Measurements from ENCODE around the gene SMARCD3. TPM values are rescaled to one million over a fixed set of nuclear protein-coding genes. Genes with fewer than 3 reads are reported as not detected.

The SMARCD3 gene
- total RNA-seq, 4 donors from 2014 or later = 42.2 to 56.7 (median 47.2) TPM

GRCh38 chr7:151212626-151213025 is 35.9 kb downstream of the SMARCD3 start:
- H3K9me3 ChIP-seq = no peaks in the 10 kb centered on the region
- H3K4me3 ChIP-seq (replicated peaks in 1 of 3) = no peak overlapping the region
- no peaks in the 10 kb centered on the region for H3K27me3 ChIP-seq
- WGBS, 2 donors = 95 to 96% methylated on average over 5 of the region's 5 CpGs
- H3K27ac ChIP-seq = no peak overlapping the region
- intact Hi-C loops (cut with DNase I) = no loop called here
- H3K36me3 ChIP-seq = peaks cover 37 to 39% of the 10 kb centered on the region in 2 donors
- DNase-seq = no peak
- TF ChIP-seq, protein P1, sequence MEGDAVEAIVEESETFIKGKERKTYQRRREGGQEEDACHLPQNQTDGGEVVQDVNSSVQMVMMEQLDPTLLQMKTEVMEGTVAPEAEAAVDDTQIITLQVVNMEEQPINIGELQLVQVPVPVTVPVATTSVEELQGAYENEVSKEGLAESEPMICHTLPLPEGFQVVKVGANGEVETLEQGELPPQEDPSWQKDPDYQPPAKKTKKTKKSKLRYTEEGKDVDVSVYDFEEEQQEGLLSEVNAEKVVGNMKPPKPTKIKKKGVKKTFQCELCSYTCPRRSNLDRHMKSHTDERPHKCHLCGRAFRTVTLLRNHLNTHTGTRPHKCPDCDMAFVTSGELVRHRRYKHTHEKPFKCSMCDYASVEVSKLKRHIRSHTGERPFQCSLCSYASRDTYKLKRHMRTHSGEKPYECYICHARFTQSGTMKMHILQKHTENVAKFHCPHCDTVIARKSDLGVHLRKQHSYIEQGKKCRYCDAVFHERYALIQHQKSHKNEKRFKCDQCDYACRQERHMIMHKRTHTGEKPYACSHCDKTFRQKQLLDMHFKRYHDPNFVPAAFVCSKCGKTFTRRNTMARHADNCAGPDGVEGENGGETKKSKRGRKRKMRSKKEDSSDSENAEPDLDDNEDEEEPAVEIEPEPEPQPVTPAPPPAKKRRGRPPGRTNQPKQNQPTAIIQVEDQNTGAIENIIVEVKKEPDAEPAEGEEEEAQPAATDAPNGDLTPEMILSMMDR (IDR thresholded peaks at IDR 0.05) = no peak
- TF ChIP-seq POLR2A (IDR thresholded peaks at IDR 0.05) = no peak
- H3K4me1 ChIP-seq = no peaks in the 10 kb centered on the region

- no peak overlapping the region for H3K4me3 ChIP-seq (replicated peaks in 1 of 3)
- H3K27ac ChIP-seq = no peak overlapping the region
- no peak for DNase-seq
- TF ChIP-seq, protein P1 (IDR thresholded peaks at IDR 0.05) = no peak
- TF ChIP-seq POLR2A (IDR thresholded peaks at IDR 0.05) = no peak
- intact Hi-C loops (cut with DNase I) = no loop called here
- peaks cover 25 to 26% of the 10 kb centered on the region in 2 donors for H3K36me3 ChIP-seq
- no peaks in the 10 kb centered on the region for H3K4me1 ChIP-seq
- WGBS, 2 donors = 76 to 80% methylated on average over 3 of the region's 3 CpGs
- no peaks in the 10 kb centered on the region for H3K27me3 ChIP-seq
- H3K9me3 ChIP-seq = no peaks in the 10 kb centered on the region
These were observed 37.2 kb downstream of the SMARCD3 start for GRCh38 chr7:151211155-151211772.

- no peak for DNase-seq
- H3K9me3 ChIP-seq = no peaks in the 10 kb centered on the region
- H3K4me3 ChIP-seq (replicated peaks in 1 of 3) = no peak within 1 kb of the TSS
- no peak for TF ChIP-seq POLR2A (IDR thresholded peaks at IDR 0.05)
- TF ChIP-seq, protein P1 (IDR thresholded peaks at IDR 0.05) = no peak
- no peaks in the 10 kb centered on the region for H3K4me1 ChIP-seq
- no peak within 1 kb of the TSS for H3K27ac ChIP-seq
- intact Hi-C loops (cut with DNase I) = no loop called here
- no peaks in the 10 kb centered on the region for H3K27me3 ChIP-seq
- 69 to 70% methylated on average over 17 of the region's 17 CpGs for WGBS, 2 donors
- H3K36me3 ChIP-seq = peaks cover 18 to 21% of the 10 kb centered on the region in 2 donors
These were observed 38.2 kb downstream of the SMARCD3 start, which contains the start of gene H2BK1 for GRCh38 chr7:151210087-151210854. H2BK1 (minus strand) TSS chr7:151210488; CDS start chr7:151210318, 170 bp downstream.

DNA sequence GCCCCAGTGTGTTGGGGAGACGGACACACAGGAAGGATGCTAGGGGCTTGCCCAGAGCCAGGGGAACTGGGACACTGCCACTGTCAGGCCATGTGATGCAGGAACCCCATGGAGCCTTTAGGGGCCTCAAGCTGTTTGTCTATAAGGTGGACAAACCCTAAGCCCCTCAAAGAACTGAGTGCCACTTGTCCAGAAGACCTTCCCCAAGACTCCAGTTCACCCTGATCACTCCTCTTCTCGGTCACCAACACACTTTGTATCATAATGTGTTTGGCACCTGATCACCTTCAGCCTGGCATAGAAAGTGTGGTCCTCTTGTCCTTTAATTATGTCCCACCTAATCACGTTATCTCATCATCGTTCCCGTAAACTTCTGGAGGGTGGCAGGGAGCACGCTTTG is 38.9 kb downstream of the SMARCD3 start:
- no peaks in the 10 kb centered on the region for H3K4me1 ChIP-seq
- H3K27ac ChIP-seq = no peak overlapping the region
- no peak for DNase-seq
- no peak for TF ChIP-seq POLR2A (IDR thresholded peaks at IDR 0.05)
- TF ChIP-seq, protein P1 (IDR thresholded peaks at IDR 0.05) = no peak
- 80 to 81% methylated on average over 6 of the region's 6 CpGs for WGBS, 2 donors
- peaks cover 12 to 14% of the 10 kb centered on the region in 2 donors for H3K36me3 ChIP-seq
- no peaks in the 10 kb centered on the region for H3K27me3 ChIP-seq
- intact Hi-C loops (cut with DNase I) = no loop called here
- H3K4me3 ChIP-seq (replicated peaks in 1 of 3) = no peak overlapping the region
- H3K9me3 ChIP-seq = no peaks in the 10 kb centered on the region

Data from thyroid gland (tissue), 4 donors.